Activated naive CD4-positive, alpha-beta T cell treated with anti-CD3 and anti-CD28 coated beads, Interleukin-2, amount 50 U/mL, for 24 hours (primary cell): Measurements from ENCODE around the gene ARGLU1.

Experiments used
- H3K27ac Mint-ChIP-seq: one replicate; pipeline ENCODE4 v1.8.0; 2021; ENCODE audit warnings: mild to moderate bottlenecking, mixed read lengths
- H3K27me3 Mint-ChIP-seq: one replicate; pipeline ENCODE4 v1.8.0; 2021; ENCODE audit warnings: mixed read lengths
- H3K36me3 Mint-ChIP-seq: one replicate; pipeline ENCODE4 v1.8.0; 2021; ENCODE audit warnings: mixed read lengths
- H3K4me1 Mint-ChIP-seq: one replicate; pipeline ENCODE4 v1.8.0; 2021; ENCODE audit warnings: mixed read lengths
- H3K4me3 Mint-ChIP-seq: one replicate; pipeline ENCODE4 v1.8.0; 2021; ENCODE audit warnings: mild to moderate bottlenecking, mixed read lengths
- H3K9me3 Mint-ChIP-seq: one replicate; pipeline ENCODE4 v1.8.0; 2021; ENCODE audit warnings: mixed read lengths

ARGLU1 gene

GRCh38 chr13:106507560-106508274 is 60.2 kb downstream of the ARGLU1 start:
- Mint-ChIP-seq H3K36me3 (no peaks in the 10 kb centered on the region), H3K9me3 (no peaks in the 10 kb centered on the region), H3K27me3 (peaks cover 3% of the 10 kb centered on the region), H3K4me3 (no peak overlapping the region), H3K27ac (no peak overlapping the region), H3K4me1 (no peaks in the 10 kb centered on the region)

GRCh38 chr13:106506286-106506685 is 61.7 kb downstream of the ARGLU1 start:
- peaks cover 3% of the 10 kb centered on the region for H3K27me3 Mint-ChIP-seq
- H3K4me3 Mint-ChIP-seq, result no peak overlapping the region
- no peaks in the 10 kb centered on the region for H3K9me3 Mint-ChIP-seq
- no peak overlapping the region for H3K27ac Mint-ChIP-seq
- no peaks in the 10 kb centered on the region for H3K4me1 Mint-ChIP-seq
- no peaks in the 10 kb centered on the region for H3K36me3 Mint-ChIP-seq

DNA sequence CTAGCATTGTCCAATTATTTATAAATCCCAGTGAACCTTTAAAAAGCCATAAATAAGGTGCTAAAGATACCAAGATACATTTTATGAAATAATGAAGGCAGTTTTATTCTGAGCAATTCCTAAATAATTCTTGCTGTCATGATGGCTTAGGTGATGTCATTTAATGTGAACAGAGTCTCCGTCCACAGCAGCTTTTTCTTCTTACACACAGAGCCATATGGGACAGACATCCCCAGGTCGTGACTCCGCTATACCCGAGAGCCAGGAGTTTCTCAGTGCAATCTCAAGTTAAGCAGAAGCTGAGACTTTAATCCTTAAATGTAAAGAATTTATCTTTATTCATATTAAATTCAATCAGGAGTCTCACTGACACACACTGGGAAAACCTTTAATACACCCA is 62.2 kb downstream of the ARGLU1 start:
- Mint-ChIP-seq H3K4me1 (no peaks in the 10 kb centered on the region), H3K36me3 (no peaks in the 10 kb centered on the region), H3K27me3 (peaks cover 3% of the 10 kb centered on the region), H3K9me3 (no peaks in the 10 kb centered on the region), H3K4me3 (no peak overlapping the region), H3K27ac (no peak overlapping the region)

GRCh38 chr13:106505295-106505694 is 62.6 kb downstream of the ARGLU1 start:
- Mint-ChIP-seq H3K9me3 (no peaks in the 10 kb centered on the region), H3K4me1 (no peaks in the 10 kb centered on the region), H3K27me3 (peaks cover 4% of the 10 kb centered on the region), H3K27ac (no peak overlapping the region), H3K36me3 (no peaks in the 10 kb centered on the region), H3K4me3 (no peak overlapping the region)

DNA sequence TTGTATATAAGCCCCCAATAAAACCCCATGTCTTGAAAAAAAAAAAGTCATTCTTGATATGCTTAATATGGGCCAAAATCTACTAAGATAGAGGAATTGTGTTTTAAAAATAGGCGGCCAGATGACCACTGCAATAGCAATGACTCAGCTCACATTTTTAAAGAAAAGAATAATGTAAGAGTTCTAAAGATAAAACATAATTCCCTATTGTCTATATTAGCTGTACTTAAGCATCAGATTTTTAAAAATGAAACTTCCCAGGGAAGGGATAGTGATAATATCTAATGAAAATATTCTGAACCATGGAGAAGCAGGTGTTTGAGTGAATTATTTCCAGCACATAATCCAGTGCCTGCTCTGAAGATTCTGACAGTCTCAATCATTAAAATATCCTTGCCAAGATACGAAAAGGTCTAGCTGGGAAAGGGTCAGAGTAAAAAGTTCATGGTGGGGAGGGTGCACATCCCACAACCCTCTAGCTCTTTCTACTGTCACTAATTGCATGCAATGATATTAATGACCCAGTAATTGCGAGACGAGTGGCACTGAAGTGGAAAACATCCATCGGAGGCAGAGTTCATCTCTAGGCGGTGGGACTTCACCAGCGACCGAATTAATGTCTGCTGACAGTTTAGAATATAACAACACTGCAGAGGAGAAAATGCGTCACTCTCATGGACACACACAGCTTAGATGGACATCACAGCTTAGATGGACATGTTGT is 64.0 kb downstream of the ARGLU1 start:
- Mint-ChIP-seq H3K27me3 (peaks cover 13% of the 10 kb centered on the region), H3K4me3 (no peak overlapping the region), H3K36me3 (no peaks in the 10 kb centered on the region), H3K4me1 (no peaks in the 10 kb centered on the region), H3K9me3 (no peaks in the 10 kb centered on the region), H3K27ac (no peak overlapping the region)

GRCh38 chr13:106503272-106503671 is 64.7 kb downstream of the ARGLU1 start:
- Mint-ChIP-seq H3K27me3 (peaks cover 19% of the 10 kb centered on the region), H3K27ac (no peak overlapping the region), H3K4me3 (no peak overlapping the region), H3K36me3 (no peaks in the 10 kb centered on the region), H3K4me1 (no peaks in the 10 kb centered on the region), H3K9me3 (no peaks in the 10 kb centered on the region)

- H3K4me3 Mint-ChIP-seq, result no peak overlapping the region
- no peak overlapping the region for H3K27ac Mint-ChIP-seq
- no peaks in the 10 kb centered on the region for H3K9me3 Mint-ChIP-seq
- no peaks in the 10 kb centered on the region for H3K36me3 Mint-ChIP-seq
- H3K27me3 Mint-ChIP-seq, result peaks cover 34% of the 10 kb centered on the region
- H3K4me1 Mint-ChIP-seq, result no peaks in the 10 kb centered on the region
These were observed 67.5 kb downstream of the ARGLU1 start for GRCh38 chr13:106500445-106500844.

DNA sequence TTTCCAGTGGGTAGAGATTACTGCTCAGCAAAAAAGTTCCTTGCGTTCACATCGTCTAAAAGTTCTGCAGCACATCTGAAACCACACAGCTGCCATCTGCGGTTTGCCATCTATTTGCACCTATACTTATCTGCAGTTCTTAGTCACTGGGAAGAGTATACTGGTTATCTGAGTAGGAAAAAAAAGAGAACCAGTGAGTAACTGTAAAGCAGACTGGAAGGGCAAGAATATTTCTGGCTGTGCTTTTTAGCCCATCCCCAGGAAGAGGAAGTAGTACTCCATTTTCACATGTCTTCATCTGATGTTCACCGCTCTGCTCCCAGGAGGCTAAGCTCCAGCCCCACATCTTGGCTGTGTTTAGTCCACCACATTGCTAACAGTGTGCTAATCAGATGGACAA is 68.0 kb downstream of the ARGLU1 start:
- Mint-ChIP-seq H3K4me3 (no peak overlapping the region), H3K36me3 (no peaks in the 10 kb centered on the region), H3K27ac (no peak overlapping the region), H3K9me3 (no peaks in the 10 kb centered on the region), H3K27me3 (peaks cover 34% of the 10 kb centered on the region), H3K4me1 (no peaks in the 10 kb centered on the region)

GRCh38 chr13:106499113-106499512 is 68.8 kb downstream of the ARGLU1 start:
- no peaks in the 10 kb centered on the region for H3K9me3 Mint-ChIP-seq

DNA sequence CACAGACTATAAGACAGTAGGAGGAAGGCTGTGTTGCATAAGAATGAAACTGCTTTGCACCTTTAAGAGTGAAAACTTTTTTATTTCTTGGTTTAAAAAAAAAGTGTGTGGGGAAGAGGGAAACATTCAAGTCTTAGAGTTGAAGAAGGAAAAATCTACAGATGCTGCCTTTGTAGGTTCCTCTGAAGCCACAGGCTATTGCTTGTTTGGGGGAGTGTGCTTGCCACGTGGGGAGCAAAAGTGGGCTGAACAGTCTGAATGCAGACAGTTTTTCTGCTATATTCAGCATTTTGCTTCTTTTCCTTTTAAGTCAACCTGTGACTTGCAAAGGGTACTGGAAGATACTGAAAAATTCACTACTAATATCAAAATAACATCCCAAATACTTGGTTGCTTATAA is 69.4 kb downstream of the ARGLU1 start:
- Mint-ChIP-seq H3K27ac (no peak overlapping the region), H3K4me1 (peaks cover 5% of the 10 kb centered on the region), H3K9me3 (no peaks in the 10 kb centered on the region), H3K27me3 (peaks cover 42% of the 10 kb centered on the region), H3K36me3 (no peaks in the 10 kb centered on the region), H3K4me3 (no peak overlapping the region)

More at GRCh38 chr13:106499113-106499512, 68.8 kb downstream of the ARGLU1 start:
- Mint-ChIP-seq H3K27me3 (peaks cover 38% of the 10 kb centered on the region), H3K4me1 (no peaks in the 10 kb centered on the region), H3K27ac (no peak overlapping the region), H3K36me3 (no peaks in the 10 kb centered on the region), H3K4me3 (no peak overlapping the region)

GRCh38 chr13:106498158-106498557 is 69.8 kb downstream of the ARGLU1 start:
- H3K27ac Mint-ChIP-seq, result no peak overlapping the region
- H3K36me3 Mint-ChIP-seq, result no peaks in the 10 kb centered on the region
- H3K9me3 Mint-ChIP-seq, result no peaks in the 10 kb centered on the region
- peaks cover 46% of the 10 kb centered on the region for H3K27me3 Mint-ChIP-seq
- no peak overlapping the region for H3K4me3 Mint-ChIP-seq
- H3K4me1 Mint-ChIP-seq, result peaks cover 7% of the 10 kb centered on the region

DNA sequence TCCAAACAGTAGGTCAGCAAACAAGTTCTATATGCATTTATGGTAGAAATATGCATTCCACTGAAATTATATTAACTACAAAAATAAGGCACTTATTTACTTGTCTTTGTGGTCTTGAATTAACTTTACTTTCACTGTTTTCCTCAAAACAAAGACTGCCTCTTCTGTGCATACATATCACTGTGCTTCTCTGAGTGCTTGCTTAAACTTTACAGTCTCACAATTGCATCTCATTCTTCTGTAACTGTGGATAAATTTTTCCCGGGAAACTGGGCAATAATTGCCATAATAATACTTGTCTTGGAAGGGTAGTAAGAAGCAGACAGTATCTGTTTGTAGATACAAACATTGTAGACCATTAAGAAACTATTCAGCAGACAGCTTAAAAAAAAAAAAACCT is 70.9 kb downstream of the ARGLU1 start:
- Mint-ChIP-seq H3K9me3 (no peaks in the 10 kb centered on the region), H3K4me3 (no peak overlapping the region), H3K4me1 (peaks cover 9% of the 10 kb centered on the region), H3K36me3 (no peaks in the 10 kb centered on the region), H3K27ac (no peak overlapping the region), H3K27me3 (peaks cover 51% of the 10 kb centered on the region)

GRCh38 chr13:106496072-106496997 is 71.6 kb downstream of the ARGLU1 start:
- Mint-ChIP-seq H3K27me3 (peaks cover 57% of the 10 kb centered on the region), H3K36me3 (no peaks in the 10 kb centered on the region), H3K27ac (no peak overlapping the region), H3K4me3 (no peak overlapping the region), H3K9me3 (no peaks in the 10 kb centered on the region), H3K4me1 (peaks cover 17% of the 10 kb centered on the region)

DNA sequence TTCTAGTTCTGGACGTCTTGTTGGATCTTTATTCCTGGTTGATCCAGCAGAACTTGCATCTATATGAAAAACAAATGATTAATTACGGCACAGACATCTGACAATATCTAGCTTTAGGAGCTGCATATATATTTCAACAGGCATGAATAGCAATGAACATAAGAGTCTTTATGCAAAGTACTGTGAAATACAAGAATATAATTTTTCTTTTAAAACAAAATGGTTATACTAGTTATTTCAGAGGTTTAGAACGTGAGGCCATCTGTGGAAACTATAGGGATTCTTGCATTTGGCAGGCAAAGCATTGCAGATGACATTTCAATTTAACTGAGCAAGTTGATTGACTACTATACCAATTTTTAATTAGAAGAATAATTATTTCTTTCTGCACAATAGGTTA is 73.0 kb downstream of the ARGLU1 start:
- Mint-ChIP-seq H3K4me1 (peaks cover 24% of the 10 kb centered on the region), H3K9me3 (no peaks in the 10 kb centered on the region), H3K4me3 (no peak overlapping the region), H3K27ac (no peak overlapping the region), H3K36me3 (no peaks in the 10 kb centered on the region), H3K27me3 (peaks cover 55% of the 10 kb centered on the region)

GRCh38 chr13:106494506-106494905 is 73.4 kb downstream of the ARGLU1 start:
- H3K36me3 Mint-ChIP-seq, result no peaks in the 10 kb centered on the region
- H3K9me3 Mint-ChIP-seq, result no peaks in the 10 kb centered on the region
- no peak overlapping the region for H3K4me3 Mint-ChIP-seq
- no peak overlapping the region for H3K27ac Mint-ChIP-seq
- H3K4me1 Mint-ChIP-seq, result peaks cover 24% of the 10 kb centered on the region
- peaks cover 53% of the 10 kb centered on the region for H3K27me3 Mint-ChIP-seq
